A549 (cell line): ENCODE results near the gene GALNT7.

Source experiments
- CBX2 ChIP-seq: fragments of 200-600 bp; sonication (generic); IDR thresholded peaks from 2 replicates; pipeline ENCODE4 v1.6.1; 2016; ENCODE audit warnings: low read depth, mild to moderate bottlenecking, borderline replicate concordance
- CBX8 ChIP-seq: fragments of 200-600 bp; sonication (generic); IDR thresholded peaks from 2 replicates; pipeline ENCODE4 v1.6.1; 2016
- CEBPB ChIP-seq, 2 experiments: fragments of >200 bp in 1 of 2; sonication (Bioruptor Twin) in 1 of 2; formaldehyde crosslinking in 1 of 2; IDR thresholded peaks; 2 replicates each; pipeline ENCODE4 v1.6.1; 2012 to 2016
- CHD2 ChIP-seq: fragments of 150-350 bp; IDR thresholded peaks from 2 replicates; pipeline ENCODE4 v1.6.1; 2014; ENCODE audit warnings: low read length; ENCODE audit not compliant: partially characterized antibody
- CTCF ChIP-seq: fragments of >200 bp; sonication (Bioruptor Twin); formaldehyde crosslinking; IDR thresholded peaks from 3 replicates; pipeline ENCODE4 v1.5.1; 2016
- EP300 ChIP-seq, 2 experiments: fragments of >200 bp; sonication (Bioruptor Twin); formaldehyde crosslinking; IDR thresholded peaks; 2 replicates in 1 of 2; 3 replicates in 1 of 2; pipeline ENCODE4 v1.6.1; 2016 to 2017
- HDAC2 ChIP-seq: fragments of 200-600 bp; sonication (generic); IDR thresholded peaks from 2 replicates; pipeline ENCODE4 v1.6.1; 2016
- KDM1A ChIP-seq: fragments of 200-600 bp; sonication (generic); IDR thresholded peaks from 2 replicates; pipeline ENCODE4 v1.6.1; 2016; ENCODE audit warnings: low read depth, mild to moderate bottlenecking
- NFE2L2 ChIP-seq: fragments of 150-350 bp; conservative IDR thresholded peaks from 2 replicates; pipeline ENCODE4 v1.6.1; 2014; ENCODE audit warnings: low read length
- POLR2AphosphoS2 ChIP-seq: conservative IDR thresholded peaks from 2 replicates; pipeline ENCODE4 v1.6.1; 2012; ENCODE audit warnings: low read length, improper control_type of control experiment, inconsistent platforms
- RAD21 ChIP-seq, 2 experiments: fragments of >200 bp in 1 of 2; sonication (Bioruptor Twin) in 1 of 2; formaldehyde crosslinking in 1 of 2; IDR thresholded peaks in 1 of 2; conservative IDR thresholded peaks in 1 of 2; 2 replicates in 1 of 2; 3 replicates in 1 of 2; pipeline ENCODE4 v1.6.1; 2012 to 2018; ENCODE audit warnings: inconsistent platforms in 1 of 2
- REST ChIP-seq: fragments of 200-600 bp; sonication (generic); IDR thresholded peaks from 2 replicates; pipeline ENCODE4 v1.6.1; 2016; ENCODE audit warnings: antibody characterized with exemption, mild to moderate bottlenecking, moderate library complexity
- RFX5 ChIP-seq: fragments of 450-650 bp; IDR thresholded peaks from 2 replicates; pipeline ENCODE4 v1.7.1; 2014; ENCODE audit warnings: antibody characterized with exemption, mild to moderate bottlenecking, moderate library complexity

- no peak for TF ChIP-seq CTCF
- TF ChIP-seq RFX5 = no peak
- no peak for TF ChIP-seq CBX8
- no peak for TF ChIP-seq EP300 (IDR thresholded peaks at IDR 0.05)
- TF ChIP-seq KDM1A = no peak
- no peak for TF ChIP-seq REST
- no peak for TF ChIP-seq CBX2
- TF ChIP-seq RAD21 (conservative IDR thresholded peaks at IDR 0.05 in 1 of 2, IDR thresholded peaks at IDR 0.05 in 1 of 2) = no peak
- no peak for TF ChIP-seq CEBPB (IDR thresholded peaks at IDR 0.05)
- no peak for TF ChIP-seq POLR2AphosphoS2
- TF ChIP-seq NFE2L2 = no peak
- no peak for TF ChIP-seq CHD2
- no peak for TF ChIP-seq HDAC2
Observed at GRCh38 chr4:173128199-173128890, 40.3 kb upstream of the GALNT7 start.
